ENCODE measurements around the gene SHISA6. TPM values are rescaled to one million over a fixed set of nuclear protein-coding genes. Genes with fewer than 3 reads are reported as not detected.

SHISA6 gene
- total RNA-seq, 4 donors from 2014 or later, result 0.45 to 4.9 (median 3.3) TPM

GRCh38 chr17:11239379-11239970 is 1.5 kb upstream of the SHISA6 start:
- no peak for TF ChIP-seq EP300 (IDR thresholded peaks at IDR 0.05)
- no peak for TF ChIP-seq POLR2AphosphoS5 (IDR thresholded peaks at IDR 0.05)
- TF ChIP-seq POLR2A (IDR thresholded peaks at IDR 0.05), result no peak
- no peak for TF ChIP-seq CTCF (IDR thresholded peaks at IDR 0.05)
- H3K27ac ChIP-seq, result no peak overlapping the region
- 25% methylated on average over 16 of the region's 16 CpGs for WGBS
- no peak for DNase-seq (ENCODE audit: low spot score in 2 of 2)
- peaks cover 32% of the 10 kb centered on the region for H3K27me3 ChIP-seq
- no peaks in the 10 kb centered on the region for H3K36me3 ChIP-seq
- no peaks in the 10 kb centered on the region for H3K9me3 ChIP-seq
- H3K4me1 ChIP-seq, result peaks cover 22% of the 10 kb centered on the region
- peak overlapping the region; percentile 55 for H3K4me3 ChIP-seq

- peak in 1 of 2 donors; percentile 79 for DNase-seq (ENCODE audit: low spot score in 2 of 2)
- H3K4me3 ChIP-seq, result peak overlapping the region; percentile 55
Observed at GRCh38 chr17:11240041-11240840, 772 bp upstream of the SHISA6 start.

GRCh38 chr17:11241611-11242226 is 706 bp downstream of the SHISA6 start:
- DNase-seq (ENCODE audit: low spot score in 2 of 2), result peak; percentile 79 to 80
- Histone ChIP-seq H3K4me1 (peaks cover 28% of the 10 kb centered on the region), H3K27me3 (peaks cover 44% of the 10 kb centered on the region), H3K36me3 (no peaks in the 10 kb centered on the region), H3K4me3 (peak overlapping the region; percentile 55), H3K9me3 (no peaks in the 10 kb centered on the region), H3K27ac (no peak overlapping the region)
- TF ChIP-seq EP300 (IDR thresholded peaks at IDR 0.05) (no peak), POLR2A (IDR thresholded peaks at IDR 0.05) (no peak), CTCF (IDR thresholded peaks at IDR 0.05) (no peak), POLR2AphosphoS5 (IDR thresholded peaks at IDR 0.05) (no peak)
- WGBS, result 28% methylated on average over 37 of the region's 58 CpGs

More at GRCh38 chr17:11240041-11240840, 772 bp upstream of the SHISA6 start:
- Histone ChIP-seq H3K27me3 (peaks cover 40% of the 10 kb centered on the region), H3K9me3 (no peaks in the 10 kb centered on the region), H3K27ac (no peak overlapping the region), H3K4me1 (peaks cover 26% of the 10 kb centered on the region), H3K36me3 (no peaks in the 10 kb centered on the region)
- TF ChIP-seq POLR2A (IDR thresholded peaks at IDR 0.05), result no peak
- no peak for TF ChIP-seq EP300 (IDR thresholded peaks at IDR 0.05)
- TF ChIP-seq CTCF (IDR thresholded peaks at IDR 0.05), result no peak
- TF ChIP-seq POLR2AphosphoS5 (IDR thresholded peaks at IDR 0.05), result no peak
- 2% methylated on average over 20 of the region's 90 CpGs for WGBS

GRCh38 chr17:11242411-11242810 is 1.4 kb downstream of the SHISA6 start:
- H3K9me3 ChIP-seq, result no peaks in the 10 kb centered on the region
- TF ChIP-seq EP300 (IDR thresholded peaks at IDR 0.05) (no peak), POLR2AphosphoS5 (IDR thresholded peaks at IDR 0.05) (no peak), POLR2A (IDR thresholded peaks at IDR 0.05) (no peak), CTCF (IDR thresholded peaks at IDR 0.05) (no peak)
- no peaks in the 10 kb centered on the region for H3K36me3 ChIP-seq
- H3K27me3 ChIP-seq, result peaks cover 44% of the 10 kb centered on the region
- peaks cover 28% of the 10 kb centered on the region for H3K4me1 ChIP-seq
- H3K27ac ChIP-seq, result no peak overlapping the region
- no peak for DNase-seq (ENCODE audit: low spot score in 2 of 2)
- 74% methylated on average over 9 of the region's 9 CpGs for WGBS
- H3K4me3 ChIP-seq, result peak overlapping the region; percentile 55

GRCh38 chr17:11244776-11245175 is 3.8 kb downstream of the SHISA6 start:
- Histone ChIP-seq H3K4me3 (no peak overlapping the region), H3K27me3 (peaks cover 44% of the 10 kb centered on the region), H3K9me3 (no peaks in the 10 kb centered on the region), H3K4me1 (peaks cover 16% of the 10 kb centered on the region), H3K36me3 (no peaks in the 10 kb centered on the region), H3K27ac (no peak overlapping the region)
- 25% methylated on average over 6 of the region's 6 CpGs for WGBS
- TF ChIP-seq POLR2A (IDR thresholded peaks at IDR 0.05), result no peak
- TF ChIP-seq EP300 (IDR thresholded peaks at IDR 0.05), result no peak
- no peak for TF ChIP-seq CTCF (IDR thresholded peaks at IDR 0.05)
- TF ChIP-seq POLR2AphosphoS5 (IDR thresholded peaks at IDR 0.05), result no peak
- DNase-seq (ENCODE audit: low spot score in 2 of 2), result peak in 1 of 2 donors; percentile 43
